Left renal pelvis (tissue), 4 donors: Measurements from ENCODE around the gene SMIM27. TPM values are rescaled to one million over a fixed set of nuclear protein-coding genes. Genes with fewer than 3 reads are reported as not detected.
A peak's percentile ranks its signal among the peaks of the same experiment; 100 is the strongest.
"Not testable (repeated sequence)": the region's sequence is repeated elsewhere in the genome, so short reads cannot be mapped to it uniquely, and the experiment has no call there.

Source experiments
- DNase-seq, 4 donors: peaks; one replicate each; pipeline ENCODE4 v3.0.0-alpha.2; 2013; ENCODE audit warnings: low read depth in 4 of 4, low spot score in 3 of 4
- polyA plus RNA-seq, 4 donors: library from polyadenylated mRNA; unstranded; fragments of 120-200 nt; gene quantifications; one replicate each; pipeline ENCODE4 v1.2.1, GENCODE V29; 2013; ENCODE audit not compliant: insufficient read length in 4 of 4

The SMIM27 gene
- 10 to 100 TPM; 12.6 to 21.7 (median 17.0) TPM for polyA plus RNA-seq

DNA sequence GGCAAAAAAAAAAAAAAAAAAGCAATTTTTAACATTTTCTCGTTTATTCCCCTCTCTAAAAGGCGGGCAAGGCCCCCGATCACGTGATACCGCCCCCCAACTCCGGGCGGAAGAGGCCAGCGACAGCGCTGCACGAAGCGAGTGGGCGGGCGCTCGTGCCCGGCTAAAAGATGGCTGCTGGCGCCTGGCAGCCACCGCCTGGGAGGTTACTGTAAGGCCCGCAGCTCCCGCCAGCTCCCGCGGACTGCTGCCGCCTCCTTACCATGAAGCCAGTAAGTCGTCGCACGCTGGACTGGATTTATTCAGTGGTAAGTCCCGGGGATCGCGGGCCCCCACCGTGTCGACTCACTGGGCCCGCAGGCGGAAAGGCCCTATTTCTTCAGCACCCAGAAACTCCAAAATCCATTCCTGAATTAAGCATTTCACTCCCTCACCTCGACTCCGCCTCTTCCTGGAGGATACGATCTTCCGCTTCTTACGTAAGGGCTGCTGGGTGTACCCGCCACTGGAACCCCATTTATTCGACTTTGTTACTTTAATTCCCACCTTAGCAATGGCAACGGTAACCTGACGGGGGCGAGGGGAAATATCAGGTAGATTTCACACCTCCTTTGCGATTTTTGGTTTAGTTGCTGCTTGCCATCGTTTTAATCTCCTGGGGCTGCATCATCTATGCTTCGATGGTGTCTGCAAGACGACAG lies at the start of gene SMIM27, which contains the start of gene TOPORS:
Gene SMIM27 (plus strand): TSS at position 156 of the 701 bp plus-strand sequence. CDS start 108 bp downstream, at position 264.
Gene TOPORS (minus strand): TSS at position 415 of the 701 bp plus-strand sequence. CDS start 150 bp downstream, at position 265.
- peak; percentile 84 to 87 (median 86) for DNase-seq

DNA sequence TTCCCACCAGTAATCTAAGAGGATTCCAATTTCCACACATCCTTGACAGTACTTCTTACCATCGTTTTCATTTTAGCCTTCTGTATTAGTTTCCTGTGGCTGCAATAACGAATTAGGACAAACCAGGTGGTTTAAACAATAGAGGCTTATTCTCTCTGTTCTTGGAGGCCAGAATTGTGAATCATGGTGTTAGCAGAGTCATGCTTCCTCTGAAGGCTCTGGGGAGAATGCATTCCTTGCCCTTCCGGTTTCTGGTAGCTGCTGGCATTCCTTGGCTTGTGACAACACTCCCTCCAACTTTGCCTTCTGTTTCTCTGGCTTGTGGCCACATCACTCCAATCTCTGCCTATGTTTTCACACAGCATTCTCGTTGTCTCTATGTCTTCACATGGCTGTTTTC lies 49.7 kb upstream of the SMIM27 start:
- DNase-seq = no peak

DNA sequence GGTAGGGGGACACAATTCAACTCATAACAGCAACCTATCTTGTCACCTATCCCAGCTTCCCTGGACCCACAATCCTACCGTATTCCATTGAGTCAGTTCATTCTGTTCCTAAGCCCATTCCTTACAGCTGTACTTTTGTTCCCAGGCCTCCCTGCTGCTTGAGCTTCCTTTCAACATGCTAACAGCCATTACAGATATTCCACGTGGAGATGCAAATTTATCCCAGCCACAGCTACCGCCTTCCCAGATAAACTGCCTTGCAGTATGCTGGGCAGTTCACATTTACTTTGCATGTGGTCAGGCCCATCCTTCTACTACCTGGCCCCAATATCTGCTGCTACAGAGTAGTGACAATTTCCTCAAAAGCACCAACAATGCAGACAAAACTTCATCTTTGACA lies 49.1 kb upstream of the SMIM27 start:
- DNase-seq = no peak

- DNase-seq = no peak
Measured at GRCh38 chr9:32508728-32509127, 43.4 kb upstream of the SMIM27 start.

- no peak for DNase-seq
Measured at GRCh38 chr9:32516241-32516640, 35.9 kb upstream of the SMIM27 start.

GRCh38 chr9:32518276-32518675 lies 33.9 kb upstream of the SMIM27 start:
- no peak for DNase-seq

- no peak for DNase-seq
Measured at GRCh38 chr9:32523910-32524309, 28.2 kb upstream of the SMIM27 start.

DNA sequence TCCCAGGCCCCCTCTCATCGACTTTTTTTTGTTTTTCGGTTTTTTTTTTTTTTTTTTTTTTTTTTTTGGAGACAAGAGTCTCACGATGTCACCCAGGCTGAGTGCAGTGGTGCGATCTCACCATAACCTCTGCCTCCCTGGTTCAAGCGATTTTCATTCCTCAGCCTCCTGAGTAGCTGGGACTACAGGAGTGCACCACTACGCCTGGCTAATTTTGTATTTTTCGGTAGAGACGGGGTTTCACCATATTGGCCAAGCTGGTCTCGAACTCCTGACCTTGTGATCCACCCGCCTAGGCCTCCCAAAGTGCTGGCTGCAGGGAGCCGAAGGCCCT lies 27.6 kb upstream of the SMIM27 start:
- not testable (repeated sequence) for DNase-seq

GRCh38 chr9:32524892-32525708 lies 27.0 kb upstream of the SMIM27 start:
- peak in 2 of 4 donors; percentile 3 to 8 for DNase-seq

- peak in 1 of 4 donors; percentile 18 for DNase-seq
Measured at GRCh38 chr9:32525709-32526030, 26.5 kb upstream of the SMIM27 start.

- peak; percentile 75 to 87 (median 84) for DNase-seq
Measured at GRCh38 chr9:32526041-32526706, 26.0 kb upstream of the SMIM27 start, which contains the start of gene RIGI. Gene RIGI, minus strand, starts transcription at chr9:32526196. Its CDS starts 30 bp downstream, at chr9:32526166.

- no peak for DNase-seq
Measured at GRCh38 chr9:32526707-32527048, 25.4 kb upstream of the SMIM27 start.

- no peak for DNase-seq
Measured at GRCh38 chr9:32533336-32533735, 18.8 kb upstream of the SMIM27 start.

DNA sequence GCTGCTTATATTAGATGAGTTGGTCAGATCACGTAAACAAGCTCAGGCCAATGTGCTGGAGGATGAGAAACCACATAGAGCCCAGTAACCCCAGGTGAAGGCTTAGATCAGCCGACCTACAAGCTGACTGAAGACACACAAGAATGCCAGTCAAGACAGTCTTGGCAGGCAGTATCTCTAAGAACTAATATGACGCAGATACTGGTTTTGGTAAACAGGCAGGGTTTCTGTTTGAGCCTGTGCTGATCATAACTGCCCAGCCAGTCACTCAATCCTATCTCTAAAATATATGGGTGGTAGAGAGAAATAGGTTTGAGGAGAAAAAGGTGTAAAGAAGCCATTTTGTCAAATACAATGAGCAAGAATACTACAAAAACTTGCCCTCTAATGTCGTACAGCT lies 18.3 kb upstream of the SMIM27 start:
- no peak for DNase-seq

DNA sequence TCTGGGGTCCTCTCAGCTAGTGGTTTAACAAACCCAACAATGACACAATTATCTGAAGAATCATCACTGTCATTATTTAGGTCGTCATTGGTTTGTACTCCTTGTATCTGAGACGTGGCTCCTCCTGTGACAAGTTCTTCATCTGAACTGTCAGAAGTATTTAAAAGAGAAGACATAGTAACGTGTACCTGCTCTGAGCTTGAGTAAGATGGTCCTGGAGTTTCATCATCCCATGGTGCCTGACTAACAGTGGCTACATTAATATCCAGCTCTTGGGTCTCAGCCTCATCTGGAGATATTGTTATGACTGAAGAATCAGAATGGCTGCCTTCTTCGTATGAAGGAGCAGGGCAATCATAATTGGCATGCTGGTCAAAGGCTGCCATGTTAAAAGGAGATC lies 9.1 kb upstream of the SMIM27 start:
- no peak for DNase-seq

DNA sequence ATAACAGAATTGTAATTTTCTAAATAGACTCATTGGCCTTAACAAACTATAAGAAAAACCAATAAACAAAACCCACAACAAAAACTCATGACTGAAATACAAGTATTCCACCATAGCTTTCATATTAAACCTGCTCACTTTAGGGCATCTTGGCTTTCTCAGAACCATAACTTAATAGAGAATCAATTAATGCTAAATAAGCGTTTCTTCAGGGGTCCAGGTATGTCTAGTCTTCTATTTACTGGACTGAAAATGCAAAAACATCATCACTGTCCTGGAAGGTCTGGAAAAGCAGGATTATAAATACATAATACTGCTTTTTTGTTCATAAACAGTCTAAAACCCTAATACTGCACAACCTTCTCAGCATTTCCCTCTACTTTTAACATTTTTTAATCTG lies 6.2 kb upstream of the SMIM27 start:
- DNase-seq = no peak

DNA sequence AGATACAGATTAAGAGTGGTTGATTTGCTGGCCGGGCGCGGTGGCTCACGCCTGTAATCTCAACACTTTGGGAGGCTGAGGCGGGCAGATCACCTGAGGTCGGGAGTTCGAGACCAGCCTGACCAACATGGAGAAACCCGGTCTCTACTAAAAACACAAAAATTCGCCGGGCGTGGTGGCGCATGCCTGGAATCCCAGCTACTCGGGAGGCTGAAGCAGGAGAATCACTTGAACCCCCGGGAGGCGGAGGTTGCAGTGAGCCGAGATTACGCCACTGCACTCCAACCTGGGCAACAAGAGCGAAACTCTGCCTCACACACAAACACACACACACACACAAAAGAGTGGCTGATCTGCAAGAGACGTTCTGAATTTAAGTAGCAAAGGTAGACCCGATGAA lies 3.9 kb upstream of the SMIM27 start:
- DNase-seq = not testable (repeated sequence)

GRCh38 chr9:32550150-32550561 lies 2.0 kb upstream of the SMIM27 start:
- peak; percentile 16 to 47 (median 18) for DNase-seq

DNA sequence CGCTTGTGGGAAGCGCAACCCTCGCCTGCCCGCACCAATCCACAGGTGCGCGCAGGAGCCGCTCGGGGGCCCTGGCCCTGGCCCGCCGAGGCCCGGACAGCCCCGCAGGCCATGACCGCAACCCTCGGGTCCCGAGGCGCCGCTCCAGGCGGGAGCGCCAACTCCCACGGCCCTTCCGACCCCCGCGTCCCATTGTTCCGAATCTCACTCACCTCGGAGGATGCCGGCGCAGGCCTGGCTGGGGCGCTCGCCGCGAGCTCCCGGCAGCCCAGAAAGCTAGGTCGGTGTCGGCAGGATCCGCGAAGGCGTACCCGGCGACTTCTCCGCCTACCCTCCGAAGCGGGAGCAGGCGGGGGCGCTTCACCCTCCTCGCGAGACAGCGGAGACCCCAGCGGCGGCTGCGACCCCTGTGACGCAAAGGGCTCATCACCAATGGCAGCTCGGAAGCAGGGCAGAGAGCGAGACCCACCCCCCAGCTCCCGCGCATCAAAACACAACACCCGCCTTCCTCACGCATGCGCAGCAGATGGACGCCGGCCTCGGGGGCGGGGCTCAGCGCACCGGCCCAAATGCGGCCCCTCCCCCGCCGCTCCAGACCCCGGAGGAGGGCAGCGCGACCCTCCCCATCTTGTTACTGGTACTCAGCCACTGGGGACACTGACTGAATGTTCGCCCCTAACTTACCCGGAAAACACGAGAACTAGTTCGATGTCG lies 1.4 kb upstream of the SMIM27 start:
- DNase-seq = peak; percentile 86 to 93 (median 91)

- DNase-seq = peak; percentile 18 to 30 (median 24)
Measured at GRCh38 chr9:32551276-32552051, 663 bp upstream of the SMIM27 start.
